ENCODE measurements around the gene TPM4.

Gene TPM4

DNA sequence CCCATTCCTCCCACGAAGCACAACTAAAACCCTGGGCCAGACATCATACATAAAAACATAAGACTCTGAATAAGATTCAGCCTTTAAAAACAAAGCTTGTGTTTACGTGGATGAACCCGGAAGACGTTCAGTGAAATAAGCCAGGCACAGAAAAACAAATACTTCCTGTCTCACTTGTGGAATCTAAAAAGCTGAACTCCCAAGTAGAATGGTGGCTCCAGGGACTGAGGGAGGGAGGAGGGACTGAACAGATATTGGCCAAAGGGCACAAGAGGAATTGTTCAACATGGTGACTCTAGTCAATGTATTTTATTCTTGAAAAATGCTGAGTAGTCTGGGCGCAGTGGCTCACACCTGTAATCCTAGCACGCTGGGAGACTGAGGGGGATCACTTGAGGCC is 35.7 kb upstream of the TPM4 start:
- no peak overlapping the region for H3K4me3 ChIP-seq (ENCODE audit: low read depth, low read length)
- in situ Hi-C loops (cut with HindIII; ENCODE audit: low sequenced_read_pairs) = no loop called here
- no peak for DNase-seq (ENCODE audit: low read depth, low spot score)
- no peak for TF ChIP-seq CTCF (IDR thresholded peaks at IDR 0.05; ENCODE audit: low read depth, low read length)

GRCh38 chr19:16041299-16041990 is 34.9 kb upstream of the TPM4 start:
- in situ Hi-C loops (cut with HindIII; ENCODE audit: low sequenced_read_pairs) = no loop called here
- H3K4me3 ChIP-seq (ENCODE audit: low read depth, low read length) = peak overlapping the region; percentile 17
- TF ChIP-seq CTCF (IDR thresholded peaks at IDR 0.05; ENCODE audit: low read depth, low read length) = peak; percentile 96
- DNase-seq (ENCODE audit: low read depth, low spot score) = peak; percentile 62

DNA sequence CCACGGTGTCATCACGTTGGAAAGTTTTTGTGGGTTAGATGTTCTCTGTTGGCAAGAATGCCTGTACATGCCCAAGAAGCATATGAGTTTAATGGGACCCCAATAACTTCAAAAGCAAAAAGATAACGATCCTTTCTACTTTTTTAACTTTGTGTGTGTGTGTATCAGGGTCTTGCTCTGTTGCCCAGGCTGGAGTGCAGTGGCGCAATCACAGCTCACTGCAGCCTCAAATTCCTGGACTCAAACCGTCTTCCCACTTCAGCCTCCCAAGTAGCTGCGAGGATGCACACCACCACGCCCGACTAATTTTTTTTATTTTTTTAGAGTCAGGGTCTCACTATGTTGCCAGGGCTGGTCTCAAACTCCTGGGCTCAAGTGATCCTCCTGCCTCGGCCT is 34.3 kb upstream of the TPM4 start:
- TF ChIP-seq CTCF (IDR thresholded peaks at IDR 0.05; ENCODE audit: low read depth, low read length) = no peak
- DNase-seq (ENCODE audit: low read depth, low spot score) = no peak
- in situ Hi-C loops (cut with HindIII; ENCODE audit: low sequenced_read_pairs) = no loop called here
- no peak overlapping the region for H3K4me3 ChIP-seq (ENCODE audit: low read depth, low read length)

DNA sequence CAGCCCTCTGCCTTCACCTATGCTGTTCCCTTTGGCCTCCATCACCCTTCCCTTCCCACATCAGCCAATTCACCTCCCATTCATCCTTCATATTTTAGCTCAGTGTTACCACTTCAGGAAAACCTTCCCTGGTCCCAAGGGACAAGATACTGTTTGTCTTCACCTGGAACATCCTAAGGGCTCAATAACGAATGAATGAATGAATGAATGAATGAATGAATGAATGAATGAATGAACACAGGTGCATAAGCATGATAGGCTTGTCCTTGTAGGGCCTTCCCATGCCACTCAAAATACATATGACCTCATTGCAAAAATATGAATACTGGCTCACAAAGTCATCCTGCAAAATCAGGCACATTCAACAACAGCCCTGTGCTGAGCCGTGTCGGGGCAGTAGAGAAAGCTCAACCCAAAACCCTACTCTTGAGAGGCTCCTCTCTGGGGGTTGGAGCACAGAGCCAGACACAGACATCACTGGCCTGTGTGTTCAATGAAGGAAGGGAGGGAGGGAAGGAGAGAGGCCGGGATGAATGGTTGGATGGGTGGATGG is 33.7 kb upstream of the TPM4 start:
- no peak for DNase-seq (ENCODE audit: low read depth, low spot score)
- no peak overlapping the region for H3K4me3 ChIP-seq (ENCODE audit: low read depth, low read length)
- TF ChIP-seq CTCF (IDR thresholded peaks at IDR 0.05; ENCODE audit: low read depth, low read length) = no peak
- in situ Hi-C loops (cut with HindIII; ENCODE audit: low sequenced_read_pairs) = no loop called here

DNA sequence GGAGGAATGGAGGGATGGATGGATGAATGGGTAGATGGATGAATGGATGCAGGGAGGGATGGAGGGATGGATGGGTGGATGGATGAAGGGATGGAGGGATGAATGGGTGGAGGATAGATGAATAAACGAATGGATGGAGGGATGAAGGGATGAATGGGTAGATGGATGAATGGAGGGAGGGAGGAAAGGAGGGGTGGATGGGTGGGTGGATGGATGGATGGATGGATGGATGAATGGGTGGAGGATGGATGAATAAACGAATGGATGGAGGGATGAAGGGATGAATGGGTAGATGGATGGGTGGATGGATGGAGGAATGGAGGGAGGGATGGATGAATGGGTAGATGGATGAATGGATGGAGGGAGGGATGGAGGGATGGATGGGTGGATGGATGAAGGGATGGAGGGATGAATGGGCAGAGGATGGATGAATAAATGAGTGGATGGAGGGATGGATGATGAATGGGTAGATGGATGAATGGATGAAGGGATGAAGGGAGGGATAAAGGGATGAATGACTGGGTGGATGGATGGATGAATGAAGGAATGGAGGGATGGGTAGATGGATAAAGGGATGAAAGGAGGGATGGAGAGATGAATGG is 33.0 kb upstream of the TPM4 start:
- in situ Hi-C loops (cut with HindIII; ENCODE audit: low sequenced_read_pairs) = no loop called here
- H3K4me3 ChIP-seq (ENCODE audit: low read depth, low read length) = no peak overlapping the region
- no peak for TF ChIP-seq CTCF (IDR thresholded peaks at IDR 0.05; ENCODE audit: low read depth, low read length)

DNA sequence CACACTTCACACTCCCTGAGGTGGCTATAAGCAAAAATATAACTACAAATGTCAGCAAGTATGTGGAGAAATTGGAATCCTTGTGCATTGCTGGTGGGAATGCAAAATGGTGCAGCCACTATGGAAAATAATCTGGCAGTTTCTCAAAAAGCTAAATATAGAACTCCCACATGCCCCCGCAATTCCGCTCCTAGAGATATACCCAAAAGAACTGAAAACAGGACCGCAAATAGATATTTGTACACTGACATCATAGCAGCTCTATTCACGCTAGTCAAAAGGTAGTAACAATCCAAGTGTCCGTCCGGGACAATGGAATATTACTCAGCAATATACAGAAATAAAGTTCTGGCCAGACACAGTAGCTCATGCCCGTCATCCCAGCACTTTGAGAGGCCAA is 31.5 kb upstream of the TPM4 start:
- H3K4me3 ChIP-seq (ENCODE audit: low read depth, low read length) = no peak overlapping the region
- TF ChIP-seq CTCF (IDR thresholded peaks at IDR 0.05; ENCODE audit: low read depth, low read length) = no peak
- in situ Hi-C loops (cut with HindIII; ENCODE audit: low sequenced_read_pairs) = no loop called here
- no peak for DNase-seq (ENCODE audit: low read depth, low spot score)

More for the DNA sequence above, 33.0 kb upstream of the TPM4 start:
- no peak for DNase-seq (ENCODE audit: low read depth, low spot score)

All from astrocyte of the spinal cord (primary cell).